K562 (cell line): ENCODE data around the gene PIGC. TPM values are rescaled to one million over a fixed set of nuclear protein-coding genes. Genes with fewer than 3 reads are reported as not detected.

Experiments
- ATF2 ChIP-seq: sonication (generic); formaldehyde crosslinking; IDR thresholded peaks from 2 replicates; pipeline ENCODE4 v1.8.1; 2022; ENCODE audit warnings: missing genetic modification reagents
- DIDO1 ChIP-seq: fragments of 450-650 bp; IDR thresholded peaks from 2 replicates; pipeline ENCODE4 v1.6.1; 2016; ENCODE audit warnings: low read depth, missing biosample characterization, missing genetic modification characterization
- RBM39 ChIP-seq: fragments of 200-400 bp; formaldehyde crosslinking; optimal IDR thresholded peaks from 2 replicates; pipeline ENCODE3; 2018; ENCODE audit warnings: low read depth, low read length
- SMAD1 ChIP-seq: fragments of 150-350 bp; IDR thresholded peaks from 2 replicates; pipeline ENCODE4 v1.6.1; 2014; ENCODE audit warnings: low read length, low read depth; ENCODE audit not compliant: partially characterized antibody
- SRSF1 ChIP-seq: fragments of 200-400 bp; formaldehyde crosslinking; IDR thresholded peaks from 2 replicates; pipeline ENCODE4 v1.6.1; 2017; ENCODE audit warnings: mild to moderate bottlenecking, low read depth, low read length, moderate library complexity
- TCF3 ChIP-seq: sonication (generic); formaldehyde crosslinking; IDR thresholded peaks from 2 replicates; pipeline ENCODE4 v1.4.0; 2020; ENCODE audit warnings: mild to moderate bottlenecking, missing genetic modification reagents
- ZBTB43 ChIP-seq: sonication (generic); formaldehyde crosslinking; IDR thresholded peaks from 2 replicates; pipeline ENCODE4 v1.8.0; 2023; ENCODE audit warnings: mild to moderate bottlenecking, missing genetic modification reagents
- ZNF3 ChIP-seq: fragments of 250-450 bp; sonication (Bioruptor Pico); IDR thresholded peaks from 2 replicates; pipeline ENCODE4 v1.5.0; 2021; ENCODE audit warnings: mild to moderate bottlenecking, moderate library complexity
- polyA plus RNA-seq, 8 experiments: library from polyadenylated mRNA; depleted of rRNA in 4 of 8; stranded (reverse) in 5 of 8; unstranded in 3 of 8; fragments of >200 nt; fragmentation: Nextera tagmentation in 2 of 8; fragmentation: Illumina TruSeq in 1 of 8; extraction: Ambion mirVana in 2 of 8; extraction: Trizol in 1 of 8; gene quantifications; 2 replicates each; pipeline versions ENCODE4 v1.2.1 to v1.2.3, GENCODE V29; 2011 to 2014; ENCODE audit warnings: inconsistent platforms in 1 of 8, missing spikeins in 1 of 8
- total RNA-seq, 7 experiments: library from RNA; depleted of rRNA in 6 of 7; stranded (reverse); fragments of >200 nt in 6 of 7; fragmentation: Illumina TruSeq in 2 of 7; extraction: Trizol in 2 of 7; gene quantifications; 2 replicates each; pipeline versions ENCODE4 v1.2.1 to v1.2.3, GENCODE V29; 2011 to 2021; ENCODE audit warnings: low replicate concordance in 1 of 7
- TF ChIP-seq, protein P1 (sequence below): fragments of 450-650 bp; IDR thresholded peaks from 2 replicates; pipeline ENCODE4 v1.6.1; 2016; ENCODE audit warnings: antibody characterized with exemption
- TF ChIP-seq, protein P2 (sequence below): fragments of 450-650 bp; formaldehyde crosslinking; IDR thresholded peaks from 2 replicates; pipeline ENCODE4 v1.4.0; 2022; ENCODE audit warnings: missing genetic modification characterization
- TF ChIP-seq, protein P3 (sequence below): fragments of 450-650 bp; IDR thresholded peaks from 2 replicates; pipeline ENCODE4 v1.6.1; 2017; ENCODE audit warnings: mild to moderate bottlenecking, moderate library complexity
- TF ChIP-seq, protein P4 (sequence below): fragments of 150-350 bp; conservative IDR thresholded peaks from 2 replicates; pipeline ENCODE4 v1.6.1; 2014; ENCODE audit warnings: low read length
- TF ChIP-seq, protein P5 (sequence below), 2 experiments: IDR thresholded peaks; 2 replicates each; pipeline ENCODE4 v1.6.1; 2012; ENCODE audit warnings: improper control_type of control experiment in 2 of 2, low read depth in 2 of 2, low read length in 2 of 2, borderline replicate concordance in 1 of 2

Gene PIGC
- total and polyA plus RNA-seq, 9 of the 15 experiments (the other 6 are each of a cell fraction or from before 2014, with no cell fraction given): 30.5 to 97.9 (median 54.7) TPM

DNA sequence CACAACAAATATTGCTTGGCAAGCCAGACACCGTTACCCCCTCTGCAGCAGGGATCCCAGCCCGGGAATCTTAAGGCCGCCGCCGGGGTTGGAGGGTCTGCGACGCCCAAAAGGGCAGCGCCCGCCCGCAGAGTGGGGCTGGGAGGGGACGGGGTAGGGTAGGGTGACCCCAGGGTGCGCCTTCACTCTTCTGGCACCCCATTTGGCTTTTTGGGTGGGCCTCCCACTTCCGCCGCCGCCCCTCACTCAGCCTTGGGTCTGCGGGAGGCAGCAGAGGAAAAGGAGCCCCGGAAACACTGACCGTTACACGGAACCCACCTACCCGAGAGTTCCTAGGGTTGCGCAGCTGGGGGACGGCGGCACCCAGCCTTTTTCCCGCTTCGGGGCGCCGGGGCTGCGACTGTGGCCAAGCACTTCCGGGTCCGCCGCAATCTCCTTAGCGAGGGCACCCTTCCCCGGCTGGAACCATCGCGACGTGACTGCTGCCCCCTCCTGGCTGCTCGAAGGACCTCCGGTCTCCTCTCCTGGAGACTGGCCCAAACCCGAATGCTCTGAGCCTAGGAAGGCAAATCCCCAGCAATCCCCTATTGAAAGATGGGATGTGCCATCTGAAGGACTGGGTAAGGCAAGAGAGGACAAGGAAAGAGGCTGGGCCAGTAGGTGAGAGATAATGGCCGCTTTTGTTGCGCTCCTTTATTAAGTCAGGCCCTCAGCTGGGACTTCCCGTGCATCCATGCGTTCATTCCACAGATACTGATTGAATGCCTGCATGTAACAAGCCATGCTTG, at the start of gene PIGC (continued):
- TF ChIP-seq, protein P1, sequence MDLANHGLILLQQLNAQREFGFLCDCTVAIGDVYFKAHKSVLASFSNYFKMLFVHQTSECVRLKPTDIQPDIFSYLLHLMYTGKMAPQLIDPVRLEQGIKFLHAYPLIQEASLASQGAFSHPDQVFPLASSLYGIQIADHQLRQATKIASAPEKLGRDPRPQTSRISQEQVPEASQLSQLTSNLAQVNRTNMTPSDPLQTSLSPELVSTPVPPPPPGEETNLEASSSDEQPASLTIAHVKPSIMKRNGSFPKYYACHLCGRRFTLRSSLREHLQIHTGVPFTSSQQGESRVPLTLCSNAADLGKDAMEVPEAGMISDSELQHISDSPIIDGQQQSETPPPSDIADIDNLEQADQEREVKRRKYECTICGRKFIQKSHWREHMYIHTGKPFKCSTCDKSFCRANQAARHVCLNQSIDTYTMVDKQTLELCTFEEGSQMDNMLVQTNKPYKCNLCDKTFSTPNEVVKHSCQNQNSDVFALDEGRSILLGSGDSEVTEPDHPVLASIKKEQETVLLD: 0 out of 2 replicates have a peak, but pooled peaks have one; percentile 32
- TF ChIP-seq ZBTB43 (CRISPR knock-in tag) (0 out of 2 replicates have a peak, but pooled peaks have one; percentile 87), DIDO1 (tag) (peak; percentile 72; the same call in 1 of the 2 replicates), SRSF1 (no peak; the same call in 1 of the 2 replicates), SMAD1 (no peak), ZNF3 (CRISPR knock-in tag) (no peak), ATF2 (no peak), TCF3 (CRISPR knock-in tag) (0 out of 2 replicates have a peak, but pooled peaks have one; percentile 40), RBM39 (peak; percentile 41)
- TF ChIP-seq, protein P2, sequence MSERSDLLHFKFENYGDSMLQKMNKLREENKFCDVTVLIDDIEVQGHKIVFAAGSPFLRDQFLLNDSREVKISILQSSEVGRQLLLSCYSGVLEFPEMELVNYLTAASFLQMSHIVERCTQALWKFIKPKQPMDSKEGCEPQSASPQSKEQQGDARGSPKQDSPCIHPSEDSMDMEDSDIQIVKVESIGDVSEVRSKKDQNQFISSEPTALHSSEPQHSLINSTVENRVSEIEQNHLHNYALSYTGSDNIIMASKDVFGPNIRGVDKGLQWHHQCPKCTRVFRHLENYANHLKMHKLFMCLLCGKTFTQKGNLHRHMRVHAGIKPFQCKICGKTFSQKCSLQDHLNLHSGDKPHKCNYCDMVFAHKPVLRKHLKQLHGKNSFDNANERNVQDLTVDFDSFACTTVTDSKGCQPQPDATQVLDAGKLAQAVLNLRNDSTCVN (CRISPR knock-in tag): no peak
- TF ChIP-seq, protein P3, sequence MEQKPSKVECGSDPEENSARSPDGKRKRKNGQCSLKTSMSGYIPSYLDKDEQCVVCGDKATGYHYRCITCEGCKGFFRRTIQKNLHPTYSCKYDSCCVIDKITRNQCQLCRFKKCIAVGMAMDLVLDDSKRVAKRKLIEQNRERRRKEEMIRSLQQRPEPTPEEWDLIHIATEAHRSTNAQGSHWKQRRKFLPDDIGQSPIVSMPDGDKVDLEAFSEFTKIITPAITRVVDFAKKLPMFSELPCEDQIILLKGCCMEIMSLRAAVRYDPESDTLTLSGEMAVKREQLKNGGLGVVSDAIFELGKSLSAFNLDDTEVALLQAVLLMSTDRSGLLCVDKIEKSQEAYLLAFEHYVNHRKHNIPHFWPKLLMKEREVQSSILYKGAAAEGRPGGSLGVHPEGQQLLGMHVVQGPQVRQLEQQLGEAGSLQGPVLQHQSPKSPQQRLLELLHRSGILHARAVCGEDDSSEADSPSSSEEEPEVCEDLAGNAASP: no peak
- TF ChIP-seq, protein P4, sequence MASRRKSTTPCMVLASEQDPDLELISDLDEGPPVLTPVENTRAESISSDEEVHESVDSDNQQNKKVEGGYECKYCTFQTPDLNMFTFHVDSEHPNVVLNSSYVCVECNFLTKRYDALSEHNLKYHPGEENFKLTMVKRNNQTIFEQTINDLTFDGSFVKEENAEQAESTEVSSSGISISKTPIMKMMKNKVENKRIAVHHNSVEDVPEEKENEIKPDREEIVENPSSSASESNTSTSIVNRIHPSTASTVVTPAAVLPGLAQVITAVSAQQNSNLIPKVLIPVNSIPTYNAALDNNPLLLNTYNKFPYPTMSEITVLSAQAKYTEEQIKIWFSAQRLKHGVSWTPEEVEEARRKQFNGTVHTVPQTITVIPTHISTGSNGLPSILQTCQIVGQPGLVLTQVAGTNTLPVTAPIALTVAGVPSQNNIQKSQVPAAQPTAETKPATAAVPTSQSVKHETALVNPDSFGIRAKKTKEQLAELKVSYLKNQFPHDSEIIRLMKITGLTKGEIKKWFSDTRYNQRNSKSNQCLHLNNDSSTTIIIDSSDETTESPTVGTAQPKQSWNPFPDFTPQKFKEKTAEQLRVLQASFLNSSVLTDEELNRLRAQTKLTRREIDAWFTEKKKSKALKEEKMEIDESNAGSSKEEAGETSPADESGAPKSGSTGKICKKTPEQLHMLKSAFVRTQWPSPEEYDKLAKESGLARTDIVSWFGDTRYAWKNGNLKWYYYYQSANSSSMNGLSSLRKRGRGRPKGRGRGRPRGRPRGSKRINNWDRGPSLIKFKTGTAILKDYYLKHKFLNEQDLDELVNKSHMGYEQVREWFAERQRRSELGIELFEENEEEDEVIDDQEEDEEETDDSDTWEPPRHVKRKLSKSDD: 0 out of 2 replicates have a peak, but pooled peaks have one; percentile 69
- TF ChIP-seq, protein P5, sequence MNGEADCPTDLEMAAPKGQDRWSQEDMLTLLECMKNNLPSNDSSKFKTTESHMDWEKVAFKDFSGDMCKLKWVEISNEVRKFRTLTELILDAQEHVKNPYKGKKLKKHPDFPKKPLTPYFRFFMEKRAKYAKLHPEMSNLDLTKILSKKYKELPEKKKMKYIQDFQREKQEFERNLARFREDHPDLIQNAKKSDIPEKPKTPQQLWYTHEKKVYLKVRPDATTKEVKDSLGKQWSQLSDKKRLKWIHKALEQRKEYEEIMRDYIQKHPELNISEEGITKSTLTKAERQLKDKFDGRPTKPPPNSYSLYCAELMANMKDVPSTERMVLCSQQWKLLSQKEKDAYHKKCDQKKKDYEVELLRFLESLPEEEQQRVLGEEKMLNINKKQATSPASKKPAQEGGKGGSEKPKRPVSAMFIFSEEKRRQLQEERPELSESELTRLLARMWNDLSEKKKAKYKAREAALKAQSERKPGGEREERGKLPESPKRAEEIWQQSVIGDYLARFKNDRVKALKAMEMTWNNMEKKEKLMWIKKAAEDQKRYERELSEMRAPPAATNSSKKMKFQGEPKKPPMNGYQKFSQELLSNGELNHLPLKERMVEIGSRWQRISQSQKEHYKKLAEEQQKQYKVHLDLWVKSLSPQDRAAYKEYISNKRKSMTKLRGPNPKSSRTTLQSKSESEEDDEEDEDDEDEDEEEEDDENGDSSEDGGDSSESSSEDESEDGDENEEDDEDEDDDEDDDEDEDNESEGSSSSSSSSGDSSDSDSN (IDR thresholded peaks at IDR 0.05; ENCODE audit: borderline replicate concordance in 1 of 2, low read depth in 2 of 2, low read length in 2 of 2): 0 out of 4 replicates have a peak, but pooled peaks have one; percentile 4 to 39
